ENCODE measurements around the gene APOM. TPM values are rescaled to one million over a fixed set of nuclear protein-coding genes. Genes with fewer than 3 reads are reported as not detected.
A peak's percentile ranks its signal among the peaks of the same experiment; 100 is the strongest.

Gene APOM
- total RNA-seq, 1 donor from 2014 or later: 2.6 TPM

- H3K27ac ChIP-seq: no peak overlapping the region
- no peaks in the 10 kb centered on the region for H3K4me1 ChIP-seq
- no peak for TF ChIP-seq CTCF (IDR thresholded peaks at IDR 0.05)
- ATAC-seq (no peak), DNase-seq (no peak)
- no peaks in the 10 kb centered on the region for H3K27me3 ChIP-seq
- H3K4me3 ChIP-seq: no peak overlapping the region
- intact Hi-C loops (cut with DNase I): loop anchor here (10.0 kb wide), 1 partner anchor 142 kb away; no protein-coding TSS in a partner anchor
- H3K36me3 ChIP-seq: peaks cover 96% of the 10 kb centered on the region
- no peaks in the 10 kb centered on the region for H3K9me3 ChIP-seq
These were observed 37.2 kb downstream of the APOM start for GRCh38 chr6:31692886-31693285.

GRCh38 chr6:31693535-31693934 is 37.8 kb downstream of the APOM start:
- Histone ChIP-seq H3K36me3 (peaks cover 96% of the 10 kb centered on the region), H3K9me3 (no peaks in the 10 kb centered on the region), H3K4me3 (no peak overlapping the region), H3K4me1 (no peaks in the 10 kb centered on the region), H3K27me3 (no peaks in the 10 kb centered on the region), H3K27ac (no peak overlapping the region)
- no peak for ATAC-seq
- no peak for DNase-seq
- no peak for TF ChIP-seq CTCF (IDR thresholded peaks at IDR 0.05)
- intact Hi-C loops (cut with DNase I): loop anchor here (10.0 kb wide), 1 partner anchor 141 kb away; no protein-coding TSS in a partner anchor

GRCh38 chr6:31697555-31697954 is 41.9 kb downstream of the APOM start:
- no peak for ATAC-seq
- H3K36me3 ChIP-seq: peaks cover 77% of the 10 kb centered on the region
- no peaks in the 10 kb centered on the region for H3K9me3 ChIP-seq
- no peak for DNase-seq
- H3K27me3 ChIP-seq: no peaks in the 10 kb centered on the region
- intact Hi-C loops (cut with DNase I): loop anchor here (10.0 kb wide), 1 partner anchor 137 kb away; no protein-coding TSS in a partner anchor
- H3K27ac ChIP-seq: no peak overlapping the region
- H3K4me1 ChIP-seq: peaks cover 17% of the 10 kb centered on the region
- no peak overlapping the region for H3K4me3 ChIP-seq
- TF ChIP-seq CTCF (IDR thresholded peaks at IDR 0.05): no peak

GRCh38 chr6:31700740-31701401 is 45.2 kb downstream of the APOM start:
- DNase-seq: no peak
- Histone ChIP-seq H3K27ac (no peak overlapping the region), H3K4me1 (peaks cover 17% of the 10 kb centered on the region), H3K36me3 (peaks cover 44% of the 10 kb centered on the region), H3K4me3 (no peak overlapping the region), H3K27me3 (no peaks in the 10 kb centered on the region), H3K9me3 (no peaks in the 10 kb centered on the region)
- ATAC-seq: no peak
- no peak for TF ChIP-seq CTCF (IDR thresholded peaks at IDR 0.05)
- intact Hi-C loops (cut with DNase I): no loop called here

- no peaks in the 10 kb centered on the region for H3K9me3 ChIP-seq
- peaks cover 34% of the 10 kb centered on the region for H3K36me3 ChIP-seq
- H3K27ac ChIP-seq: peak overlapping the region; percentile 97
- H3K4me1 ChIP-seq: peaks cover 17% of the 10 kb centered on the region
- no peaks in the 10 kb centered on the region for H3K27me3 ChIP-seq
- TF ChIP-seq CTCF (IDR thresholded peaks at IDR 0.05): no peak
- H3K4me3 ChIP-seq: peak overlapping the region; percentile 83
- ATAC-seq: no peak
- intact Hi-C loops (cut with DNase I): no loop called here
- DNase-seq: no peak
These were observed 46.1 kb downstream of the APOM start for GRCh38 chr6:31701666-31702404.

Measured in upper lobe of right lung (tissue), 1 donor.